Upper lobe of left lung (tissue), 4 donors: ENCODE results near the gene SLC25A39.

ENCODE experiments used
- EP300 ChIP-seq, 4 donors: sonication (generic); formaldehyde crosslinking; IDR thresholded peaks; one replicate each; pipeline ENCODE4 v1.5.1; 2017; ENCODE audit warnings: antibody characterized with exemption in 4 of 4, control low read depth in 2 of 4
- POLR2A ChIP-seq, 4 donors: fragments of 450-650 bp; IDR thresholded peaks; one replicate each; pipeline ENCODE4 v1.5.1; 2016 to 2017; ENCODE audit warnings: antibody characterized with exemption in 4 of 4, mild to moderate bottlenecking in 2 of 4
- TF ChIP-seq, protein P1 (sequence below), 6 experiments: fragments of 450-650 bp in 4 of 6; fragments of 200-600 bp in 2 of 6; sonication (generic) in 2 of 6; IDR thresholded peaks; one replicate each; pipeline ENCODE4 v1.5.1; 2016 to 2019; ENCODE audit warnings: antibody characterized with exemption in 6 of 6

DNA sequence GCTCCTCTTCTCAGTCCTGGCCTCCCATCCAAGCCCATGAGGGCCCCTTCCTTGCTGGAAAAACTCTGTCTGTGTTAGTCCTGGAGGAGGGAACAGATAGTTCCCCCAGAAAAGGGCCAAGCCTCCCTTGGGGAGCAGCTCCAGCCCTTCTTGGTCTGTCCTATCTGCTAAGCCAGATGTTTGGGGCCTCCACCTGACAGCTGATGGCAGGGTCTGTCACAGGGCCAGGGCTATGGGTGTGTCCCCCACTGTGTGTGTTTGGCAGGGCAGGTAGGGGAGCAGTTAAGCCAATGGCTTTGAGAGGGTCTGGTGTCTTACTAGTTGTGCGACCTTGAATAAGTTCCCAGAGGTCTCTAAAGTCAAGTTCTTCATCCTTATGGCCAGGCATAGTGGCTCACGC is 43.1 kb downstream of the SLC25A39 start:
- TF ChIP-seq, protein P1, sequence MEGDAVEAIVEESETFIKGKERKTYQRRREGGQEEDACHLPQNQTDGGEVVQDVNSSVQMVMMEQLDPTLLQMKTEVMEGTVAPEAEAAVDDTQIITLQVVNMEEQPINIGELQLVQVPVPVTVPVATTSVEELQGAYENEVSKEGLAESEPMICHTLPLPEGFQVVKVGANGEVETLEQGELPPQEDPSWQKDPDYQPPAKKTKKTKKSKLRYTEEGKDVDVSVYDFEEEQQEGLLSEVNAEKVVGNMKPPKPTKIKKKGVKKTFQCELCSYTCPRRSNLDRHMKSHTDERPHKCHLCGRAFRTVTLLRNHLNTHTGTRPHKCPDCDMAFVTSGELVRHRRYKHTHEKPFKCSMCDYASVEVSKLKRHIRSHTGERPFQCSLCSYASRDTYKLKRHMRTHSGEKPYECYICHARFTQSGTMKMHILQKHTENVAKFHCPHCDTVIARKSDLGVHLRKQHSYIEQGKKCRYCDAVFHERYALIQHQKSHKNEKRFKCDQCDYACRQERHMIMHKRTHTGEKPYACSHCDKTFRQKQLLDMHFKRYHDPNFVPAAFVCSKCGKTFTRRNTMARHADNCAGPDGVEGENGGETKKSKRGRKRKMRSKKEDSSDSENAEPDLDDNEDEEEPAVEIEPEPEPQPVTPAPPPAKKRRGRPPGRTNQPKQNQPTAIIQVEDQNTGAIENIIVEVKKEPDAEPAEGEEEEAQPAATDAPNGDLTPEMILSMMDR (IDR thresholded peaks at IDR 0.05), result no peak
- TF ChIP-seq EP300 (IDR thresholded peaks at IDR 0.05), result no peak
- TF ChIP-seq POLR2A (IDR thresholded peaks at IDR 0.05), result no peak
